Psoas muscle (tissue), 8 donors: Measurements from ENCODE around the gene WDR13. TPM values are rescaled to one million over a fixed set of nuclear protein-coding genes. Genes with fewer than 3 reads are reported as not detected.
A peak's percentile ranks its signal among the peaks of the same experiment; 100 is the strongest.

Source experiments
- ATAC-seq, 4 donors: fragments of 200-7000 bp; cut with Tn5 transposase; one replicate each; pipeline ENCODE4 v1.9.1; 2020; ENCODE audit warnings: moderate library complexity in 3 of 4, mild to moderate bottlenecking in 2 of 4
- DNase-seq, 2 donors: peaks; one replicate each; pipeline ENCODE4 v3.0.0-alpha.2; 2020
- H3K27ac ChIP-seq: fragments of 200-600 bp; one replicate; pipeline ENCODE4 v1.8.0; 2022
- H3K27me3 ChIP-seq, 3 donors: fragments of 200-600 bp in 1 of 3; one replicate each; pipeline versions ENCODE4 v1.6.1 to v1.8.0; 2013 to 2022; ENCODE audit warnings: low read length in 2 of 3, mild to moderate bottlenecking in 2 of 3, moderate library complexity in 1 of 3; ENCODE audit not compliant: insufficient read depth in 3 of 3
- H3K36me3 ChIP-seq, 2 donors: fragments of 200-600 bp in 1 of 2; one replicate each; pipeline versions ENCODE4 v1.6.1 to v1.8.0; 2013 to 2022; ENCODE audit warnings: low read depth in 1 of 2, mild to moderate bottlenecking in 1 of 2, moderate library complexity in 1 of 2; ENCODE audit not compliant: insufficient read depth in 1 of 2
- H3K4me1 ChIP-seq: fragments of 200-600 bp; one replicate; pipeline ENCODE4 v1.8.0; 2022
- H3K4me3 ChIP-seq: fragments of 200-600 bp; one replicate; pipeline ENCODE4 v1.8.0; 2022; ENCODE audit warnings: mild to moderate bottlenecking
- H3K9me3 ChIP-seq: fragments of 200-600 bp; one replicate; pipeline ENCODE4 v1.8.0; 2022
- WGBS, 3 donors: extraction: QIAGEN DNeasy Blood & Tissue Kit; methylation state at CpG; one replicate each; pipeline versions ENCODE4 v1.1.6 to v1.1.7; 2013; 5-methylcytosine and 5-hydroxymethylcytosine counted together
- intact Hi-C, 2 donors: fragments of 100-400 bp; cut with DNase I; formaldehyde crosslinking; loops; one replicate each; pipeline versions ENCODE4 v1.11.0 to v1.14.2; 2022
- polyA plus RNA-seq, 3 donors: library from polyadenylated mRNA; stranded (reverse); fragments of 200-250 nt; gene quantifications; one replicate each; pipeline ENCODE4 v1.2.3, GENCODE V29; 2013
- total RNA-seq, 4 donors: library from RNA; stranded (reverse); fragmentation: NEBNext Ultra II Directional in 2 of 4; extraction: Animal tissue kit (Norgen Biotek cat#: 25700) in 2 of 4; gene quantifications; one replicate each; pipeline versions ENCODE4 v1.2.1 to v1.2.4, GENCODE V29; 2021 to 2023
- TF ChIP-seq, protein P1 (sequence below): fragments of 200-600 bp; IDR thresholded peaks from one replicate; pipeline ENCODE4 v1.8.0; 2022; ENCODE audit warnings: antibody characterized with exemption
- donor health status: healthy with polysubstance abuse.
- donor health status: DM: no; HTN: no; CAD: no; lungs with moderate emphysema.
- donor health status: Bipolar disorder and iron deficiency.
- donor health status: healthy.
- donor health status: DM: yes; HTN: yes; CAD: no.
- donor health status: DM: no; HTN: no; CAD: no.
- donor health status: DM: no; HTN: no; CAD: no.
- donor health status: DM: yes; HTN: yes; CAD: no.

WDR13 gene
- total and polyA plus RNA-seq, 7 donors, result 103 to 171 (median 122) TPM

- no peaks in the 10 kb centered on the region for H3K9me3 ChIP-seq
- no peak overlapping the region for H3K27ac ChIP-seq
- DNase-seq (no peak), ATAC-seq (peak in 2 of 4 donors; percentile 15 to 36)
- H3K4me3 ChIP-seq, result no peak overlapping the region
- TF ChIP-seq, protein P1, sequence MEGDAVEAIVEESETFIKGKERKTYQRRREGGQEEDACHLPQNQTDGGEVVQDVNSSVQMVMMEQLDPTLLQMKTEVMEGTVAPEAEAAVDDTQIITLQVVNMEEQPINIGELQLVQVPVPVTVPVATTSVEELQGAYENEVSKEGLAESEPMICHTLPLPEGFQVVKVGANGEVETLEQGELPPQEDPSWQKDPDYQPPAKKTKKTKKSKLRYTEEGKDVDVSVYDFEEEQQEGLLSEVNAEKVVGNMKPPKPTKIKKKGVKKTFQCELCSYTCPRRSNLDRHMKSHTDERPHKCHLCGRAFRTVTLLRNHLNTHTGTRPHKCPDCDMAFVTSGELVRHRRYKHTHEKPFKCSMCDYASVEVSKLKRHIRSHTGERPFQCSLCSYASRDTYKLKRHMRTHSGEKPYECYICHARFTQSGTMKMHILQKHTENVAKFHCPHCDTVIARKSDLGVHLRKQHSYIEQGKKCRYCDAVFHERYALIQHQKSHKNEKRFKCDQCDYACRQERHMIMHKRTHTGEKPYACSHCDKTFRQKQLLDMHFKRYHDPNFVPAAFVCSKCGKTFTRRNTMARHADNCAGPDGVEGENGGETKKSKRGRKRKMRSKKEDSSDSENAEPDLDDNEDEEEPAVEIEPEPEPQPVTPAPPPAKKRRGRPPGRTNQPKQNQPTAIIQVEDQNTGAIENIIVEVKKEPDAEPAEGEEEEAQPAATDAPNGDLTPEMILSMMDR, result no peak
- no peaks in the 10 kb centered on the region for H3K4me1 ChIP-seq
- peaks cover 2 to 40% of the 10 kb centered on the region in 2 donors for H3K36me3 ChIP-seq
- 63 to 71% (median 71%) methylated on average over 5 to 6 of the region's 6 CpGs for WGBS, 3 donors
- H3K27me3 ChIP-seq, result no peaks in the 10 kb centered on the region
- intact Hi-C loops, result no loop called here
Measured at GRCh38 chrX:48606091-48606490, 8.8 kb downstream of the WDR13 start.

- intact Hi-C loops, result no loop called here
- Histone ChIP-seq H3K36me3 (no peaks in the 10 kb centered on the region), H3K4me1 (no peaks in the 10 kb centered on the region), H3K4me3 (no peak overlapping the region), H3K9me3 (no peaks in the 10 kb centered on the region), H3K27ac (no peak overlapping the region), H3K27me3 (peaks cover 0 to 4% (median 0%) of the 10 kb centered on the region in 3 donors)
- DNase-seq (no peak), ATAC-seq (no peak)
- WGBS, 3 donors, result 48 to 72% (median 56%) methylated on average over 2 of the region's 2 CpGs
- TF ChIP-seq, protein P1, result no peak
Measured at GRCh38 chrX:48611703-48612102, 14.4 kb downstream of the WDR13 start.

DNA sequence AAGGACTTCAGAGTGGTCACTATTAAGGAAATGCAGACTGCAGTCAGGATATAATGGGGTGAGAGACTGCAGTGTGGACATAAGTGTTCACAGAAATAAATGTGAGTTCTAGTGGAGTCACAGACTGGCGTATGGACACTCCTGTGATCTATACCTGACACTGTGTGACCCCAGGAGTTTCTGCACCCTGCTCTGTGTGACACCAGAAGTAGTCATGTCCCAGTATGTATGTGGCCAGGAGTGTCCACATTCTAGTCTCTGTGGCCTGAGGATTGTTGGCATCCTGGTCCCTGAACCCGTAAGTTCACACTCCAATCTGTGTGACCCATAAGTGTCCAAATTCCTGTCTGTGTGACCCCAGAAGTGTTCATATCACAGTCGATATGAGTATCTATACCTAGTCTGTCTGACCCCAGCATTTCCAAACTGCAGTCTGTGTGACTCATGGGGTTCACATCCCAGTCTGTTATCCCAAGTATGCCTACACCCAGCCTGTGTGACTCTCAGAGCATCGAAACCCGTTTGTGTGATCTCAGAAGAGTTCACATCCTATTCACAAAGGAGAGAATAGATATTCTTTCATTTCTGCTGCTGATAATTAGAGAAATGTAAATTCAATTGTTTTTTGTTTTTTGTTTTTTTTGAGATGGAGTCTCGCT lies 16.3 kb downstream of the WDR13 start:
- intact Hi-C loops, result no loop called here
- Histone ChIP-seq H3K9me3 (no peaks in the 10 kb centered on the region), H3K36me3 (no peaks in the 10 kb centered on the region), H3K27ac (no peak overlapping the region), H3K27me3 (peaks cover 0 to 15% (median 0%) of the 10 kb centered on the region in 3 donors), H3K4me3 (no peak overlapping the region), H3K4me1 (no peaks in the 10 kb centered on the region)
- no peak for DNase-seq
- WGBS, 3 donors, result 74 to 84% (median 83%) methylated on average over 6 of the region's 6 CpGs
- ATAC-seq, result no peak
- TF ChIP-seq, protein P1, result no peak

- no peaks in the 10 kb centered on the region for H3K36me3 ChIP-seq
- peaks cover 0 to 23% (median 0%) of the 10 kb centered on the region in 3 donors for H3K27me3 ChIP-seq
- ATAC-seq (no peak), DNase-seq (no peak)
- H3K4me1 ChIP-seq, result no peaks in the 10 kb centered on the region
- 36 to 41% (median 39%) methylated on average over 4 to 5 of the region's 5 CpGs for WGBS, 3 donors
- intact Hi-C loops, result no loop called here
- H3K4me3 ChIP-seq, result no peak overlapping the region
- H3K27ac ChIP-seq, result no peak overlapping the region
- H3K9me3 ChIP-seq, result no peaks in the 10 kb centered on the region
- TF ChIP-seq, protein P1, result no peak
Measured at GRCh38 chrX:48616576-48616975, 19.3 kb downstream of the WDR13 start.
